ENCODE measurements around the gene GOLGA8K. TPM values are rescaled to one million over a fixed set of nuclear protein-coding genes. Genes with fewer than 3 reads are reported as not detected.

GOLGA8K gene, protein sequence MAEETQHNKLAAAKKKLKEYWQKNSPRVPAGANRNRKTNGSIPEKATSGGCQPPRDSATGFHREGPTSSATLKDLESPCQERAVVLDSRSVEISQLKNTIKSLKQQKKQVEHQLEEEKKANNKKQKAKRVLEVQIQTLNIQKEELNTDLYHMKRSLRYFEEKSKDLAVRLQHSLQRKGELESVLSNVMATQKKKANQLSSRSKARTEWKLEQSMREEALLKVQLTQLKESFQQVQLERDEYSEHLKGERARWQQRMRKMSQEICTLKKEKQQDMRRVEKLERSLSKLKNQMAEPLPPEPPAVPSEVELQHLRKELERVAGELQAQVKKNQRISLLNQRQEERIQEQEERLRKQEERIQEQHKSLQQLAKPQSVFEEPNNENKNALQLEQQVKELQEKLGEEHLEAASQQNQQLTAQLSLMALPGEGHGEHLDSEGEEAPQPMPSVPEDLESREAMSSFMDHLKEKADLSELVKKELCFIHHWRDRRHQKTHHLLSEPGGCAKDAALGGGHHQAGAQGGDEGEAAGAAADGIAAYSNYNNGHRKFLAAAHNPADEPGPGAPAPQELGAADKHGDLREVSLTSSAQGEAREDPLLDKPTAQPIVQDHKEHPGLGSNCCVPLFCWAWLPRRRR
- total RNA-seq (2022; extraction: Qiagen RNA extraction), result 0.31 to 1.2 TPM (median 0.75 TPM) in 5 replicates

DNA sequence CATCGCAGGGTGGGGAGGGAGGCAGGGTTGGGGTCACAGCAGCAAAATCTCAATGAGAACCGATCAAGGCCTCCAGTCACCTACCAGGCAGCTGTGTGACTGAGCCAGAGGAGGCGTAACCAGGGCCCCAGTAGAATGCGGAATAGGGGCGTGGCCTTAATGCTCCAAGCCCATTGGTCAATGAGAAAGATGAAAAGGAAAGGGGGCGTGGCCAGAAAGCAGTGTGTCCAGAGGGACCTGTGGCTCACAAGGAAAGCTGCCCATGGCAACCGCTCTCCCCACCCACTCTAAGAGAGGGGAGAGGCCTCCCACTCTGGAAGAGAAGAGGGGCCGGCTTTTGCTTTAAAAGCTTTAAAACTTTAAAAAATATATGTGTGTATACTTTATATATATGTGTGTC is at the start of gene GOLGA8K:
GOLGA8K (minus strand) TSS at position 101 of the 400 bp plus-strand sequence; CDS start at position 3, 98 bp downstream.

Other genes with a start within 250 kb of the GOLGA8K start
- 0.24 to 0.51 TPM (median 0.30 TPM) in 5 replicates for gene GOLGA8O, start 52.3 kb upstream of the GOLGA8K start, total RNA-seq (2022; extraction: Qiagen RNA extraction)
- 0.95 to 2.1 TPM (median 1.2 TPM) in 5 replicates for gene GOLGA8N, start 190.2 kb upstream of the GOLGA8K start, total RNA-seq (2022; extraction: Qiagen RNA extraction)
- gene ARHGAP11A, start 212.2 kb upstream of the GOLGA8K start, total RNA-seq (2022; extraction: Qiagen RNA extraction), result 45.6 to 92.6 TPM (median 60.3 TPM) in 5 replicates
- 1.4 to 2.1 TPM (median 1.9 TPM) in 5 replicates for gene SCG5, start 238.4 kb upstream of the GOLGA8K start, total RNA-seq (2022; extraction: Qiagen RNA extraction)